Transverse colon (tissue), 4 donors: Measurements from ENCODE around the gene RERE.

Experiments
- CTCF ChIP-seq, 5 experiments: fragments of 200-600 bp in 3 of 5; fragments of 450-650 bp in 2 of 5; sonication (generic) in 3 of 5; IDR thresholded peaks; 1 replicate in 2 of 5; 2 replicates in 3 of 5; pipeline ENCODE4 v1.5.1; 2016 to 2017; ENCODE audit warnings: antibody characterized with exemption in 5 of 5, inconsistent platforms in 3 of 5, mild to moderate bottlenecking in 2 of 5, moderate library complexity in 1 of 5
- EP300 ChIP-seq: sonication (generic); formaldehyde crosslinking; IDR thresholded peaks from one replicate; pipeline ENCODE4 v1.6.1; 2017; ENCODE audit warnings: antibody characterized with exemption, low read depth
- POLR2A ChIP-seq: fragments of 450-650 bp; IDR thresholded peaks from one replicate; pipeline ENCODE4 v1.6.1; 2016; ENCODE audit warnings: antibody characterized with exemption, mild to moderate bottlenecking, moderate library complexity
- POLR2AphosphoS5 ChIP-seq, 3 donors: sonication (generic); formaldehyde crosslinking; IDR thresholded peaks; one replicate each; pipeline ENCODE4 v1.6.1; 2016; ENCODE audit warnings: antibody characterized with exemption in 3 of 3

- no peak for TF ChIP-seq CTCF (IDR thresholded peaks at IDR 0.05)
- TF ChIP-seq EP300: no peak
- TF ChIP-seq POLR2A: no peak
- TF ChIP-seq POLR2AphosphoS5 (IDR thresholded peaks at IDR 0.05): no peak
These were observed 341.4 kb downstream of the RERE start for GRCh38 chr1:8476006-8476405.
